Liver (tissue), 9 donors: Measurements from ENCODE around the gene TERC. TPM values are rescaled to one million over a fixed set of nuclear protein-coding genes. Genes with fewer than 3 reads are reported as not detected.

Experiments used
- DNase-seq: peaks from one replicate; pipeline ENCODE4 v3.0.0-alpha.2; 2017; ENCODE audit warnings: low spot score
- H3K27ac ChIP-seq, 2 donors: one replicate each; pipeline ENCODE4 v1.7.0; 2013; ENCODE audit warnings: inconsistent platforms in 2 of 2, low read length in 2 of 2, control low read depth in 1 of 2, low read depth in 1 of 2, mild to moderate bottlenecking in 1 of 2
- H3K27me3 ChIP-seq, 4 donors: one replicate each; pipeline versions ENCODE4 v1.6.1 to v1.7.0; 2013; ENCODE audit warnings: low read length in 3 of 4, inconsistent platforms in 1 of 4, mild to moderate bottlenecking in 1 of 4, moderate library complexity in 1 of 4; ENCODE audit not compliant: control insufficient read depth in 4 of 4, insufficient read depth in 4 of 4
- H3K36me3 ChIP-seq, 4 donors: one replicate each; pipeline versions ENCODE4 v1.6.1 to v1.7.0; 2013; ENCODE audit warnings: low read length in 3 of 4, mild to moderate bottlenecking in 3 of 4, low read depth in 1 of 4, moderate library complexity in 1 of 4; ENCODE audit not compliant: control insufficient read depth in 4 of 4, insufficient read depth in 3 of 4
- H3K4me1 ChIP-seq, 4 donors: one replicate each; pipeline versions ENCODE4 v1.6.1 to v1.7.0; 2013; ENCODE audit warnings: low read length in 3 of 4, mild to moderate bottlenecking in 3 of 4, moderate library complexity in 1 of 4; ENCODE audit not compliant: control insufficient read depth in 4 of 4, insufficient read depth in 4 of 4
- H3K4me3 ChIP-seq, 3 donors: one replicate each; pipeline versions ENCODE4 v1.6.1 to v1.7.0; 2013; ENCODE audit warnings: low read length in 3 of 3, control low read depth in 1 of 3, low read depth in 1 of 3, mild to moderate bottlenecking in 1 of 3
- H3K9ac ChIP-seq, 2 donors: one replicate each; pipeline ENCODE4 v1.7.0; 2013; ENCODE audit warnings: low read length in 2 of 2, mild to moderate bottlenecking in 2 of 2, moderate library complexity in 2 of 2, control low read depth in 1 of 2, low read depth in 1 of 2
- H3K9me3 ChIP-seq, 4 donors: one replicate each; pipeline versions ENCODE4 v1.6.1 to v1.7.0; 2013; ENCODE audit warnings: low read length in 3 of 4; ENCODE audit not compliant: control insufficient read depth in 4 of 4
- ATF3 ChIP-seq: IDR thresholded peaks from 2 replicates; pipeline ENCODE4 v1.6.1; 2016; ENCODE audit warnings: antibody characterized with exemption
- CTCF ChIP-seq: fragments of 150-350 bp; IDR thresholded peaks from 2 replicates; pipeline ENCODE4 v1.5.1; 2017; ENCODE audit warnings: improper control_type of control experiment, low read depth, low read length; ENCODE audit not compliant: missing input control
- EGR1 ChIP-seq, 2 donors: IDR thresholded peaks; 2 replicates each; pipeline ENCODE4 v1.6.1; 2016 to 2018; ENCODE audit warnings: antibody characterized with exemption in 2 of 2, low read depth in 2 of 2
- FOXA1 ChIP-seq: IDR thresholded peaks from 2 replicates; pipeline ENCODE4 v1.6.1; 2016; ENCODE audit warnings: antibody characterized with exemption
- FOXA2 ChIP-seq: IDR thresholded peaks from 2 replicates; pipeline ENCODE4 v1.6.1; 2016; ENCODE audit warnings: antibody characterized with exemption
- HNF4G ChIP-seq: IDR thresholded peaks from 2 replicates; pipeline ENCODE4 v1.6.1; 2016; ENCODE audit warnings: antibody characterized with exemption
- JUND ChIP-seq, 2 donors: IDR thresholded peaks; 2 replicates each; pipeline ENCODE4 v1.6.1; 2016; ENCODE audit warnings: antibody characterized with exemption in 2 of 2
- RAD21 ChIP-seq, 2 donors: IDR thresholded peaks; 2 replicates each; pipeline ENCODE4 v1.6.1; 2016; ENCODE audit warnings: antibody characterized with exemption in 2 of 2, mild to moderate bottlenecking in 2 of 2
- REST ChIP-seq: IDR thresholded peaks from 2 replicates; pipeline ENCODE4 v1.6.1; 2016; ENCODE audit warnings: antibody characterized with exemption, mild to moderate bottlenecking
- RXRA ChIP-seq, 2 donors: IDR thresholded peaks; 2 replicates each; pipeline ENCODE4 v1.6.1; 2017 to 2018; ENCODE audit warnings: antibody characterized with exemption in 2 of 2, mild to moderate bottlenecking in 1 of 2
- TAF1 ChIP-seq: conservative IDR thresholded peaks from 2 replicates; pipeline ENCODE4 v1.6.1; 2016; ENCODE audit warnings: antibody characterized with exemption, mild to moderate bottlenecking
- YY1 ChIP-seq: IDR thresholded peaks from 2 replicates; pipeline ENCODE4 v1.6.1; 2016; ENCODE audit warnings: antibody characterized with exemption, mild to moderate bottlenecking
- WGBS: extraction: QIAGEN DNeasy Blood & Tissue Kit; methylation state at CpG from one replicate; pipeline ENCODE4 v1.1.7; 2013; 5-methylcytosine and 5-hydroxymethylcytosine counted together
- polyA plus RNA-seq, 2 donors: library from polyadenylated mRNA; stranded (reverse) in 1 of 2; unstranded in 1 of 2; fragments of 200-250 nt in 1 of 2; fragments of >200 nt in 1 of 2; fragmentation: Nextera tagmentation in 1 of 2; extraction: Ambion mirVana in 1 of 2; gene quantifications; one replicate each; pipeline versions ENCODE4 v1.2.1 to v1.2.3, GENCODE V29; 2013 to 2015
- total RNA-seq, 2 donors: library from RNA; depleted of rRNA; stranded (reverse); fragments of >200 nt; gene quantifications; one replicate each; pipeline ENCODE4 v1.2.3, GENCODE V29; 2014
- donor health status: healthy.
- donor health status: healthy.
- donor health status: healthy.
- donor health status: healthy.
- donor health status: healthy.

The TERC gene
- total and polyA plus RNA-seq, 4 donors, result 0.85 to 207 (median 55.1) TPM; not detected in 1

- WGBS, result 58% methylated on average over 27 of the region's 27 CpGs
- DNase-seq, result peak; percentile 38
Observed at GRCh38 chr3:169813757-169814517, 49.1 kb upstream of the TERC start.

GRCh38 chr3:169813278-169813677 is 48.4 kb upstream of the TERC start:
- Histone ChIP-seq H3K27ac (no peak overlapping the region), H3K9ac (no peak overlapping the region), H3K4me1 (peaks cover 4 to 23% (median 17%) of the 10 kb centered on the region in 4 donors), H3K9me3 (peaks cover 0 to 9% (median 0%) of the 10 kb centered on the region in 4 donors), H3K36me3 (no peaks in the 10 kb centered on the region), H3K4me3 (peak overlapping the region; percentile 40 to 55 (median 50)), H3K27me3 (no peaks in the 10 kb centered on the region)
- DNase-seq, result no peak
- 47% methylated on average over 8 of the region's 8 CpGs for WGBS
- TF ChIP-seq CTCF (no peak), HNF4G (no peak), TAF1 (no peak)

More at GRCh38 chr3:169813757-169814517, 49.1 kb upstream of the TERC start:
- Histone ChIP-seq H3K9me3 (peaks cover 0 to 9% (median 0%) of the 10 kb centered on the region in 4 donors), H3K9ac (no peak overlapping the region), H3K27ac (no peak overlapping the region), H3K36me3 (no peaks in the 10 kb centered on the region), H3K4me1 (peaks cover 4 to 23% (median 17%) of the 10 kb centered on the region in 4 donors), H3K27me3 (no peaks in the 10 kb centered on the region), H3K4me3 (peak overlapping the region; percentile 40 to 55 (median 50))
- TF ChIP-seq REST (no peak), RXRA (IDR thresholded peaks at IDR 0.05) (no peak), EGR1 (IDR thresholded peaks at IDR 0.05; ENCODE audit: low read depth in 2 of 2) (no peak), ATF3 (no peak), RAD21 (IDR thresholded peaks at IDR 0.05) (peak in 1 of 2 donors; percentile 13), FOXA2 (no peak), TAF1 (no peak), FOXA1 (no peak), JUND (IDR thresholded peaks at IDR 0.05) (no peak), CTCF (peak; percentile 8), YY1 (no peak)
